Measurements from ENCODE around the gene SP6.

SP6 gene

GRCh38 chr17:47875011-47875985 is 24.3 kb upstream of the SP6 start:
- H4K5ac ChIP-seq (ENCODE audit: low read length), result no peak overlapping the region
- H3K4ac ChIP-seq (ENCODE audit: low read depth, low read length), result no peak overlapping the region
- H2BK15ac ChIP-seq (replicated peaks; ENCODE audit: low read depth), result no peak overlapping the region
- H3K36me3 ChIP-seq (ENCODE audit: control insufficient read depth, insufficient read depth, low read length), result no peaks in the 10 kb centered on the region
- peak overlapping the region; percentile 11 for H2AK5ac ChIP-seq (ENCODE audit: low read length)
- H2BK120ac ChIP-seq (ENCODE audit: low read depth, low read length), result no peak overlapping the region
- no peak overlapping the region for H3K27ac ChIP-seq (ENCODE audit: low read depth, low read length)
- H3K4me1 ChIP-seq (ENCODE audit: control insufficient read depth, low read depth, low read length), result peaks cover 22% of the 10 kb centered on the region
- no peak overlapping the region for H4K8ac ChIP-seq (ENCODE audit: low read depth, low read length)
- H3K23ac ChIP-seq (ENCODE audit: low read length), result peak overlapping the region; percentile 37
- H3K27me3 ChIP-seq (ENCODE audit: insufficient read depth, low read length, poor library complexity), result no peaks in the 10 kb centered on the region
- no peaks in the 10 kb centered on the region for H3K79me2 ChIP-seq (ENCODE audit: control insufficient read depth, insufficient read depth, low read length)
- no peak for DNase-seq
- no peak overlapping the region for H2BK5ac ChIP-seq (ENCODE audit: low read length)
- H3K79me1 ChIP-seq (ENCODE audit: low read length), result no peaks in the 10 kb centered on the region
- H3K4me2 ChIP-seq (ENCODE audit: low read length), result no peak overlapping the region
- H3K9ac ChIP-seq (ENCODE audit: low read length), result no peak overlapping the region
- H3K4me3 ChIP-seq (ENCODE audit: low read length), result no peak overlapping the region
- peak overlapping the region; percentile 20 for H3K56ac ChIP-seq (ENCODE audit: low read length)
- no peak overlapping the region for H3K18ac ChIP-seq (ENCODE audit: low read length)
- no CpG with 5 or more reads among the region's 11 CpGs for WGBS (ENCODE audit: extremely low coverage, insufficient coverage, low lambda C conversion rate)

- no CpG with 5 or more reads among the region's 4 CpGs for WGBS (ENCODE audit: extremely low coverage, insufficient coverage, low lambda C conversion rate)
- H3K9ac ChIP-seq (ENCODE audit: low read length), result peak overlapping the region; percentile 14
- no peak for DNase-seq
- peak overlapping the region; percentile 60 for H4K5ac ChIP-seq (ENCODE audit: low read length)
- H3K4me3 ChIP-seq (ENCODE audit: low read length), result no peak overlapping the region
- H3K36me3 ChIP-seq (ENCODE audit: control insufficient read depth, insufficient read depth, low read length), result no peaks in the 10 kb centered on the region
- H3K56ac ChIP-seq (ENCODE audit: low read length), result peak overlapping the region; percentile 9
- H3K79me1 ChIP-seq (ENCODE audit: low read length), result no peaks in the 10 kb centered on the region
- H3K4ac ChIP-seq (ENCODE audit: low read depth, low read length), result no peak overlapping the region
- H2BK15ac ChIP-seq (replicated peaks; ENCODE audit: low read depth), result no peak overlapping the region
- H2AK5ac ChIP-seq (ENCODE audit: low read length), result peak overlapping the region; percentile 56
- H3K27me3 ChIP-seq (ENCODE audit: insufficient read depth, low read length, poor library complexity), result no peaks in the 10 kb centered on the region
- peak overlapping the region; percentile 20 for H3K27ac ChIP-seq (ENCODE audit: low read depth, low read length)
- no peak overlapping the region for H2BK5ac ChIP-seq (ENCODE audit: low read length)
- H3K18ac ChIP-seq (ENCODE audit: low read length), result no peak overlapping the region
- no peak overlapping the region for H4K8ac ChIP-seq (ENCODE audit: low read depth, low read length)
- H3K23ac ChIP-seq (ENCODE audit: low read length), result peak overlapping the region; percentile 68
- H2BK120ac ChIP-seq (ENCODE audit: low read depth, low read length), result no peak overlapping the region
- no peak overlapping the region for H3K4me2 ChIP-seq (ENCODE audit: low read length)
- peaks cover 29% of the 10 kb centered on the region for H3K4me1 ChIP-seq (ENCODE audit: control insufficient read depth, low read depth, low read length)
- no peaks in the 10 kb centered on the region for H3K79me2 ChIP-seq (ENCODE audit: control insufficient read depth, insufficient read depth, low read length)
Observed at GRCh38 chr17:47873200-47874090, 22.5 kb upstream of the SP6 start.

- H2BK15ac ChIP-seq (replicated peaks; ENCODE audit: low read depth), result peak overlapping the region; percentile 3
- H4K8ac ChIP-seq (ENCODE audit: low read depth, low read length), result no peak overlapping the region
- H2AK5ac ChIP-seq (ENCODE audit: low read length), result no peak overlapping the region
- H3K56ac ChIP-seq (ENCODE audit: low read length), result peak overlapping the region; percentile 88
- H3K79me1 ChIP-seq (ENCODE audit: low read length), result no peaks in the 10 kb centered on the region
- H3K79me2 ChIP-seq (ENCODE audit: control insufficient read depth, insufficient read depth, low read length), result no peaks in the 10 kb centered on the region
- H3K18ac ChIP-seq (ENCODE audit: low read length), result peak overlapping the region; percentile 60
- H3K4ac ChIP-seq (ENCODE audit: low read depth, low read length), result peak overlapping the region; percentile 85
- peak; percentile 69 for DNase-seq
- peak overlapping the region; percentile 20 for H3K27ac ChIP-seq (ENCODE audit: low read depth, low read length)
- H3K4me1 ChIP-seq (ENCODE audit: control insufficient read depth, low read depth, low read length), result peaks cover 26% of the 10 kb centered on the region
- peak overlapping the region; percentile 70 for H3K23ac ChIP-seq (ENCODE audit: low read length)
- H3K4me3 ChIP-seq (ENCODE audit: low read length), result peak overlapping the region; percentile 12
- no peak overlapping the region for H2BK5ac ChIP-seq (ENCODE audit: low read length)
- no peaks in the 10 kb centered on the region for H3K36me3 ChIP-seq (ENCODE audit: control insufficient read depth, insufficient read depth, low read length)
- peak overlapping the region; percentile 62 for H3K9ac ChIP-seq (ENCODE audit: low read length)
- WGBS (ENCODE audit: extremely low coverage, insufficient coverage, low lambda C conversion rate), result no CpG with 5 or more reads among the region's 15 CpGs
- no peak overlapping the region for H2BK120ac ChIP-seq (ENCODE audit: low read depth, low read length)
- H3K4me2 ChIP-seq (ENCODE audit: low read length), result peak overlapping the region; percentile 73
- H3K27me3 ChIP-seq (ENCODE audit: insufficient read depth, low read length, poor library complexity), result no peaks in the 10 kb centered on the region
- H4K5ac ChIP-seq (ENCODE audit: low read length), result no peak overlapping the region
Observed at GRCh38 chr17:47872651-47873161, 21.7 kb upstream of the SP6 start.

GRCh38 chr17:47872019-47872650 is 21.2 kb upstream of the SP6 start:
- H2BK120ac ChIP-seq (ENCODE audit: low read depth, low read length), result no peak overlapping the region
- H3K79me2 ChIP-seq (ENCODE audit: control insufficient read depth, insufficient read depth, low read length), result no peaks in the 10 kb centered on the region
- H3K27me3 ChIP-seq (ENCODE audit: insufficient read depth, low read length, poor library complexity), result no peaks in the 10 kb centered on the region
- peak overlapping the region; percentile 88 for H3K56ac ChIP-seq (ENCODE audit: low read length)
- H4K5ac ChIP-seq (ENCODE audit: low read length), result no peak overlapping the region
- peak overlapping the region; percentile 70 for H3K23ac ChIP-seq (ENCODE audit: low read length)
- H3K27ac ChIP-seq (ENCODE audit: low read depth, low read length), result peak overlapping the region; percentile 20
- DNase-seq, result peak; percentile 46
- H4K8ac ChIP-seq (ENCODE audit: low read depth, low read length), result no peak overlapping the region
- WGBS (ENCODE audit: extremely low coverage, insufficient coverage, low lambda C conversion rate), result no CpG with 5 or more reads among the region's 29 CpGs
- H3K79me1 ChIP-seq (ENCODE audit: low read length), result no peaks in the 10 kb centered on the region
- H3K4me1 ChIP-seq (ENCODE audit: control insufficient read depth, low read depth, low read length), result peaks cover 26% of the 10 kb centered on the region
- H3K9ac ChIP-seq (ENCODE audit: low read length), result peak overlapping the region; percentile 62
- H3K4me2 ChIP-seq (ENCODE audit: low read length), result peak overlapping the region; percentile 73
- peak overlapping the region; percentile 60 for H3K18ac ChIP-seq (ENCODE audit: low read length)
- peak overlapping the region; percentile 85 for H3K4ac ChIP-seq (ENCODE audit: low read depth, low read length)
- H2AK5ac ChIP-seq (ENCODE audit: low read length), result no peak overlapping the region
- H2BK5ac ChIP-seq (ENCODE audit: low read length), result no peak overlapping the region
- H3K36me3 ChIP-seq (ENCODE audit: control insufficient read depth, insufficient read depth, low read length), result no peaks in the 10 kb centered on the region
- no peak overlapping the region for H2BK15ac ChIP-seq (replicated peaks; ENCODE audit: low read depth)
- H3K4me3 ChIP-seq (ENCODE audit: low read length), result peak overlapping the region; percentile 12

GRCh38 chr17:47871048-47871447 is 20.1 kb upstream of the SP6 start:
- no peak overlapping the region for H3K4ac ChIP-seq (ENCODE audit: low read depth, low read length)
- no peak overlapping the region for H3K18ac ChIP-seq (ENCODE audit: low read length)
- no peaks in the 10 kb centered on the region for H3K79me1 ChIP-seq (ENCODE audit: low read length)
- H4K5ac ChIP-seq (ENCODE audit: low read length), result no peak overlapping the region
- H2BK15ac ChIP-seq (replicated peaks; ENCODE audit: low read depth), result no peak overlapping the region
- H2BK120ac ChIP-seq (ENCODE audit: low read depth, low read length), result no peak overlapping the region
- no peak overlapping the region for H2BK5ac ChIP-seq (ENCODE audit: low read length)
- peaks cover 26% of the 10 kb centered on the region for H3K4me1 ChIP-seq (ENCODE audit: control insufficient read depth, low read depth, low read length)
- H3K36me3 ChIP-seq (ENCODE audit: control insufficient read depth, insufficient read depth, low read length), result no peaks in the 10 kb centered on the region
- H3K23ac ChIP-seq (ENCODE audit: low read length), result no peak overlapping the region
- no peak overlapping the region for H4K8ac ChIP-seq (ENCODE audit: low read depth, low read length)
- H3K79me2 ChIP-seq (ENCODE audit: control insufficient read depth, insufficient read depth, low read length), result no peaks in the 10 kb centered on the region
- no peak overlapping the region for H3K56ac ChIP-seq (ENCODE audit: low read length)
- DNase-seq, result no peak
- no peak overlapping the region for H3K4me2 ChIP-seq (ENCODE audit: low read length)
- no peak overlapping the region for H3K27ac ChIP-seq (ENCODE audit: low read depth, low read length)
- no peak overlapping the region for H3K9ac ChIP-seq (ENCODE audit: low read length)
- no peak overlapping the region for H3K4me3 ChIP-seq (ENCODE audit: low read length)
- no peak overlapping the region for H2AK5ac ChIP-seq (ENCODE audit: low read length)
- H3K27me3 ChIP-seq (ENCODE audit: insufficient read depth, low read length, poor library complexity), result no peaks in the 10 kb centered on the region

Measured in mesendoderm (in vitro differentiated cells).